Sigmoid colon (tissue), 7 donors: ENCODE measurements around the gene TDRD9. TPM values are rescaled to one million over a fixed set of nuclear protein-coding genes. Genes with fewer than 3 reads are reported as not detected.

Source experiments
- DNase-seq: peaks from one replicate; pipeline ENCODE4 v3.0.0-alpha.2; 2019
- H3K27ac ChIP-seq, 4 donors: fragments of 200-600 bp; sonication (generic); one replicate each; pipeline ENCODE4 v1.5.1; 2016 to 2019; ENCODE audit warnings: mild to moderate bottlenecking in 1 of 4
- H3K27me3 ChIP-seq, 3 donors: fragments of 200-600 bp; sonication (generic); one replicate each; pipeline ENCODE4 v1.5.1; 2019; ENCODE audit warnings: mild to moderate bottlenecking in 1 of 3
- H3K36me3 ChIP-seq, 4 donors: fragments of 200-600 bp; sonication (generic); one replicate each; pipeline ENCODE4 v1.5.1; 2016 to 2019
- H3K4me1 ChIP-seq, 4 donors: fragments of 200-600 bp; sonication (generic); one replicate each; pipeline ENCODE4 v1.5.1; 2017 to 2019
- H3K4me3 ChIP-seq, 4 donors: fragments of 200-600 bp; sonication (generic); one replicate each; pipeline ENCODE4 v1.5.1; 2017 to 2019; ENCODE audit warnings: mild to moderate bottlenecking in 2 of 4, moderate library complexity in 1 of 4
- H3K9me3 ChIP-seq, 4 donors: fragments of 200-600 bp in 3 of 4; sonication (generic) in 3 of 4; one replicate each; pipeline versions ENCODE4 v1.5.1 to v1.6.1; 2013 to 2019
- CTCF ChIP-seq, 4 experiments: fragments of 450-650 bp in 3 of 4; fragments of 200-600 bp in 1 of 4; IDR thresholded peaks; one replicate each; pipeline ENCODE4 v1.5.1; 2016 to 2019; ENCODE audit warnings: antibody characterized with exemption in 4 of 4, mild to moderate bottlenecking in 3 of 4, moderate library complexity in 2 of 4
- EP300 ChIP-seq, 4 donors: sonication (generic); formaldehyde crosslinking; IDR thresholded peaks; one replicate each; pipeline ENCODE4 v1.6.1; 2017; ENCODE audit warnings: antibody characterized with exemption in 4 of 4
- POLR2A ChIP-seq, 2 donors: fragments of 450-650 bp; IDR thresholded peaks; one replicate each; pipeline ENCODE4 v1.6.1; 2016; ENCODE audit warnings: antibody characterized with exemption in 2 of 2, mild to moderate bottlenecking in 2 of 2, moderate library complexity in 2 of 2
- POLR2AphosphoS5 ChIP-seq, 4 donors: sonication (generic); formaldehyde crosslinking; IDR thresholded peaks; one replicate each; pipeline ENCODE4 v1.6.1; 2017; ENCODE audit warnings: antibody characterized with exemption in 4 of 4
- WGBS, 2 donors: extraction: QIAGEN DNeasy Blood & Tissue Kit; methylation state at CpG; one replicate each; pipeline ENCODE4 v1.1.7; 2013; 5-methylcytosine and 5-hydroxymethylcytosine counted together
- intact Hi-C: fragments of 100-400 bp; cut with DNase I; formaldehyde crosslinking; loops from one replicate; pipeline ENCODE4 v1.15.1; 2023
- polyA plus RNA-seq, 3 donors: library from polyadenylated mRNA; stranded (reverse); fragments of 200-250 nt; gene quantifications; one replicate each; pipeline ENCODE4 v1.2.3, GENCODE V29; 2013
- total RNA-seq, 4 donors: library from RNA; depleted of rRNA; stranded (reverse); fragments of >200 nt; gene quantifications; one replicate each; pipeline ENCODE4 v1.1.0, GENCODE V29; 2016
- donor health status: healthy with polysubstance abuse.
- donor health status: Bipolar disorder and iron deficiency.
- donor health status: healthy.

TDRD9 gene
- total and polyA plus RNA-seq, 7 donors: 0.58 to 4.6 (median 1.2) TPM

- WGBS, 2 donors: 46 to 74% methylated on average over 16 of the region's 16 CpGs
- H3K36me3 ChIP-seq: no peaks in the 10 kb centered on the region
- no peaks in the 10 kb centered on the region for H3K9me3 ChIP-seq
- DNase-seq: no peak
- no peak overlapping the region for H3K4me3 ChIP-seq
- intact Hi-C loops: no loop called here
- H3K27ac ChIP-seq: no peak overlapping the region
- peaks cover 0 to 11% (median 2%) of the 10 kb centered on the region in 4 donors for H3K4me1 ChIP-seq
- peaks cover 18 to 48% (median 27%) of the 10 kb centered on the region in 3 donors for H3K27me3 ChIP-seq
- TF ChIP-seq CTCF (IDR thresholded peaks at IDR 0.05) (no peak), EP300 (IDR thresholded peaks at IDR 0.05) (no peak), POLR2AphosphoS5 (IDR thresholded peaks at IDR 0.05) (no peak)
Observed at GRCh38 chr14:104086661-104087461, 158.6 kb downstream of the TDRD9 start.

GRCh38 chr14:104087505-104087904, 159.2 kb downstream of the TDRD9 start:
- no peak for TF ChIP-seq CTCF (IDR thresholded peaks at IDR 0.05)
- no peak for TF ChIP-seq POLR2A (IDR thresholded peaks at IDR 0.05)
- no peak for TF ChIP-seq POLR2AphosphoS5 (IDR thresholded peaks at IDR 0.05)
- TF ChIP-seq EP300 (IDR thresholded peaks at IDR 0.05): no peak
- intact Hi-C loops: no loop called here
- no peak for DNase-seq

GRCh38 chr14:104087981-104088850, 160.0 kb downstream of the TDRD9 start:
- DNase-seq: no peak
- 18 to 66% methylated on average over 23 of the region's 23 CpGs for WGBS, 2 donors

More at GRCh38 chr14:104087505-104087904, 159.2 kb downstream of the TDRD9 start:
- Histone ChIP-seq H3K4me1 (peaks cover 0 to 11% (median 2%) of the 10 kb centered on the region in 4 donors), H3K27ac (no peak overlapping the region), H3K4me3 (no peak overlapping the region), H3K9me3 (no peaks in the 10 kb centered on the region), H3K27me3 (peaks cover 18 to 51% (median 27%) of the 10 kb centered on the region in 3 donors), H3K36me3 (no peaks in the 10 kb centered on the region)
- 63 to 87% methylated on average over 17 of the region's 17 CpGs for WGBS, 2 donors

More at GRCh38 chr14:104087981-104088850, 160.0 kb downstream of the TDRD9 start:
- intact Hi-C loops: no loop called here
- Histone ChIP-seq H3K4me1 (peaks cover 0 to 11% (median 2%) of the 10 kb centered on the region in 4 donors), H3K27ac (no peak overlapping the region), H3K4me3 (no peak overlapping the region), H3K36me3 (no peaks in the 10 kb centered on the region), H3K9me3 (no peaks in the 10 kb centered on the region), H3K27me3 (peaks cover 18 to 44% (median 26%) of the 10 kb centered on the region in 3 donors)
- no peak for TF ChIP-seq POLR2AphosphoS5 (IDR thresholded peaks at IDR 0.05)
- no peak for TF ChIP-seq CTCF (IDR thresholded peaks at IDR 0.05)
- TF ChIP-seq POLR2A (IDR thresholded peaks at IDR 0.05): no peak
- no peak for TF ChIP-seq EP300 (IDR thresholded peaks at IDR 0.05)
